ENCODE measurements around the gene BAK1.

BAK1 gene

DNA sequence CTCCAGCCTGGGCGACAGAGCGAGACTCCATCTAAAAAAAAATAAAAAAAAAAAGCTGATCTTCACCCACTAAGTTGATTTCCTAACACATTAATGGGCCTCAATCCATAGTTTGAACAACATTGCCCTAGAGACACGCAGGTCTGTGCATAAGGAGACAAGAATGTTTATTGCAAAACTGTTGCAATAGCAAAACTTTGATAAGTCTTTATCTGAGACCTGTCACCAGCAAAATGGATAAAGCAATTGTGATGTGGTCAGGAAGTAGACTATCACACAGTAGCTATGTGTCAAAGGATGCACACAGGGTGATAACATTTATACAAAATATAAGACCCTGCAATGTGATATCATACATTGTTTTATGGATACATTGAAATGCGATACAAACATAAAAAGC is 36.8 kb upstream of the BAK1 start:
- CTCF ChIA-PET = interaction anchor here (0.6 kb wide), 2 partner anchors 10 to 354 kb away, joined by 4 to 5 read pairs; no protein-coding TSS in a partner anchor
- no peak for DNase-seq (ENCODE audit: low spot score)
- peak overlapping the region; percentile 98 for H3K27ac ChIP-seq
- TF ChIP-seq, protein P1, sequence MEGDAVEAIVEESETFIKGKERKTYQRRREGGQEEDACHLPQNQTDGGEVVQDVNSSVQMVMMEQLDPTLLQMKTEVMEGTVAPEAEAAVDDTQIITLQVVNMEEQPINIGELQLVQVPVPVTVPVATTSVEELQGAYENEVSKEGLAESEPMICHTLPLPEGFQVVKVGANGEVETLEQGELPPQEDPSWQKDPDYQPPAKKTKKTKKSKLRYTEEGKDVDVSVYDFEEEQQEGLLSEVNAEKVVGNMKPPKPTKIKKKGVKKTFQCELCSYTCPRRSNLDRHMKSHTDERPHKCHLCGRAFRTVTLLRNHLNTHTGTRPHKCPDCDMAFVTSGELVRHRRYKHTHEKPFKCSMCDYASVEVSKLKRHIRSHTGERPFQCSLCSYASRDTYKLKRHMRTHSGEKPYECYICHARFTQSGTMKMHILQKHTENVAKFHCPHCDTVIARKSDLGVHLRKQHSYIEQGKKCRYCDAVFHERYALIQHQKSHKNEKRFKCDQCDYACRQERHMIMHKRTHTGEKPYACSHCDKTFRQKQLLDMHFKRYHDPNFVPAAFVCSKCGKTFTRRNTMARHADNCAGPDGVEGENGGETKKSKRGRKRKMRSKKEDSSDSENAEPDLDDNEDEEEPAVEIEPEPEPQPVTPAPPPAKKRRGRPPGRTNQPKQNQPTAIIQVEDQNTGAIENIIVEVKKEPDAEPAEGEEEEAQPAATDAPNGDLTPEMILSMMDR (conservative IDR thresholded peaks at IDR 0.05; ENCODE audit: low read depth) = no peak
- POLR2A ChIA-PET (ENCODE audit: low non-redundant PET) = no interaction called here

DNA sequence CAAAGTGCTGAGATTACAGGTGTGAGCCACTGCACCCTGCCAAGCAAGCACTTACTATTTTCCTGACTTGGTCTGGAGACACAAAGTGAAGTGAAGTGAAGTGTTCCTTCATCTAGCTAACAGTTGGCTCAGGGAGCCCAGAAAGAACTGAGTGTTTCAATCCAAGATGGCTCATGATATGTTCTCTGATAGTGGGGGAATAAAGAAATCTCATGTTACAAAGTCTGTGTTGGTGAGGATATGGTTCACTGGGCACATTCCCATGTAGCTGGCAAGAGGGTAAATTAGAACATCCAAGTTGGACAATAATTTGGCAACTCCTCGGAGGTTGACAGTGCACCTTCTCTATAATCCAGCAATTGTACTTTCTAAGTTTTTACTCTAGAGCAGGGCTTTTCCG is 36.0 kb upstream of the BAK1 start:
- CTCF ChIA-PET = no interaction called here
- POLR2A ChIA-PET (ENCODE audit: low non-redundant PET) = no interaction called here
- TF ChIP-seq, protein P1 (conservative IDR thresholded peaks at IDR 0.05; ENCODE audit: low read depth) = no peak
- DNase-seq (ENCODE audit: low spot score) = no peak
- H3K27ac ChIP-seq = peak overlapping the region; percentile 57; the same call in 1 of the 2 replicates

DNA sequence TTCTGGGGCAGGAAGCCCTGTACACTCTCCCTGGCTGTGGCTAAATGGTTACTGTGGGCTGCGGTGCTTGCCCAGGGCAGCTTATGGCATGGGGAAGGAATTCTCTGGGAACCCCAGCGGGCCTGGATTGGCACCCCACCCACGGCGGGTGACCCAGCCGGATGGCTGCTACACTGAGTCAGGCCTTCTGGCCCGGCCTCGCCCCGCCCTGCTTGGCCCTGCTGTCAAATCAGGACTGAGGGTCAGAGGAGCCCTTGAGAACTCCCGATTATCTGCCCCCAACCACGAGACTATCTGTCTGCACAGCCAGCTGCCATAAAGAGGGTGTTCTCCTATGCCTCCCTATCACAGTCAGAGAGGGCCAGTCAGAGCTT is 33.7 kb upstream of the BAK1 start:
- peak; percentile 85 for DNase-seq (ENCODE audit: low spot score)
- TF ChIP-seq, protein P1 (conservative IDR thresholded peaks at IDR 0.05; ENCODE audit: low read depth) = no peak
- ChIA-PET POLR2A (ENCODE audit: low non-redundant PET) (interaction anchor here (0.6 kb wide), 2 partner anchors 8 to 161 kb away, joined by 3 to 4 read pairs; no protein-coding TSS in a partner anchor), CTCF (interaction anchor here (1.5 kb wide), 1 partner anchor 24 kb away, joined by 5 read pairs; no protein-coding TSS in a partner anchor)
- peak overlapping the region; percentile 88 for H3K27ac ChIP-seq

DNA sequence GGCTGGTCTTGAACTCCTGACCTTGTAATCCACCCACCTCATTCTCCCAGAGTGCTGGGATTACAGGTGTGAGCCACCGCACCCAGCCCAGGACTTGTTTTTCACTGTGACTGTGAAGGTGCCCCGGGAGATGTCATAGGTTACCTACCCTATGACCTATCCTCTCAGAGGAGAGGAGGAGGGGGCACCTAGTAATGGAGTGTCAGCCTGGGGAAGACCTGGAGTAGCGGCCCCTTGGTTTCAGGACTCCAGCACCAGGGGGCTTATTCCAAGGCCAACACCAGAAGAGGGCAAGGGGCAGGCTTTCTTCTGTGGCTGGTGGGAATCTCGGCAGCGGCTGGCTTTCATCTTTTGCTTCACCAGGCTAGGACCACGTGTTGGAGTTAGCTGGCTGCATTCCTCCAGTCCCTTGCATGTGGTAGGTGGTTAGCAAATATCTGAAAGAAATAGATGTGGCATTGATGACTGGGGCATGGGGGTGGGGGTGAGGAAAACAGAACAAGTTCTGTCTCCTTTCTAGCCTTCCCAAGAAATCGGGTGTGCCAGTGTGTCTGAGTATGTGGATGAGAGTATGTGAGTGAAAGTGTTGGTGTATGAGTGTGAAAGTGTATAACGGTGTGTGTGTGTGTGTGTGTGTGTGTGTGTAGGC is 33.2 kb upstream of the BAK1 start:
- peak overlapping the region; percentile 88 for H3K27ac ChIP-seq
- CTCF ChIA-PET = interaction anchor here (1.5 kb wide), 1 partner anchor 23 kb away, joined by 5 read pairs; no protein-coding TSS in a partner anchor
- TF ChIP-seq, protein P1 (conservative IDR thresholded peaks at IDR 0.05; ENCODE audit: low read depth) = no peak
- POLR2A ChIA-PET (ENCODE audit: low non-redundant PET) = interaction anchor here (0.6 kb wide), 1 partner anchor 9 kb away, joined by 3 read pairs; no protein-coding TSS in a partner anchor
- DNase-seq (ENCODE audit: low spot score) = no peak

DNA sequence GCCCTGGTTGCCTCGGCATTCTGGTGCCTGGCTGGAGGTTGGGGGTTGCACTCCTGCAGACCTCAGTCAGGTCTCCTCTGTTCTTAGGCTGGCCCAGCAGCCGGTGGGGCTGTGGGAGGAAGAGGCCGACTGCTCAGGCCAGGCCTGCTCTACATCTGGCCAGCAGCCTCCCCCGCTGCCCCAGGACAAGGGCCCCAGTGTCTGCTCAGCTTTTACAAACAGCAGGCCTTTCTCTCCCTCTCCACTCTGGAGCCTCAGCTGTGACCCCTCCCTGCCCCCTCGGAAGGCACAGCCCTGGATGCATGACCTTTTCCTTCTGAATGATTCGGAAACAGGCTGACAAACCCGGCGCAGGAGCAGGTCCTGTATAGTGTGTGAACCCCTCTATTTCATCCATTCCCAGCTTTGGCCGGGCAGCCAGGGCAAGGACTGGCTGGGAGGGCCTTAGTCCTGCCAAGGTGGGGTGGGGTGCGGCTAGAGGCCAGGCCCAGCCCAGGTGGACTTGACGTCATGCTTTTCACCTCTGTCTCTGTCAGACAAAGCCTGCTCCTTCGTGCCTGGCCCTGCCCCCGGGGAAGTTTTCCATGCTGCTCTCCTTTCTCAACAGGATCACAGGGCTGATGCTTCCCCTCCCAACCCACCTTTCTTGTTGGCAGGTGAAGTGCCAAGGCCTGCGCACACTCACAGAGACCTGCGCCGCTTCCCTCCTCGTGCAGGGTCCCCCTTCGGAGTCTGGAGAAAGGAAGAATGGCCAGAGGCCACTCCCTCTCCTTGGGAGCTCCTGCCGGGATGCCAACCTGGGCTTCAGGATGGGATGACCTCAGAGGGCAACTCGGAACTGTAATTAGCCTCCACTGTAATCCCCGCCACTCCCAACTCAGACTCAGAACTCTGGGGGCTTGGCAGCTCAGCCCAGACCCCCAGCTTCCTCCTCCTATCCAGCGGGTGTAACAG is 31.0 kb upstream of the BAK1 start:
- CTCF ChIA-PET = interaction anchor here (0.7 kb wide), 1 partner anchor 114 kb away, joined by 5 read pairs; no protein-coding TSS in a partner anchor
- DNase-seq (ENCODE audit: low spot score) = no peak
- peak overlapping the region; percentile 88 for H3K27ac ChIP-seq
- TF ChIP-seq, protein P1 (conservative IDR thresholded peaks at IDR 0.05; ENCODE audit: low read depth) = no peak
- POLR2A ChIA-PET (ENCODE audit: low non-redundant PET) = interaction anchor here (0.7 to 1.7 kb wide), 2 partner anchors 11 to 171 kb away, joined by 3 to 5 read pairs; partner anchors contain the start of gene ITPR3

DNA sequence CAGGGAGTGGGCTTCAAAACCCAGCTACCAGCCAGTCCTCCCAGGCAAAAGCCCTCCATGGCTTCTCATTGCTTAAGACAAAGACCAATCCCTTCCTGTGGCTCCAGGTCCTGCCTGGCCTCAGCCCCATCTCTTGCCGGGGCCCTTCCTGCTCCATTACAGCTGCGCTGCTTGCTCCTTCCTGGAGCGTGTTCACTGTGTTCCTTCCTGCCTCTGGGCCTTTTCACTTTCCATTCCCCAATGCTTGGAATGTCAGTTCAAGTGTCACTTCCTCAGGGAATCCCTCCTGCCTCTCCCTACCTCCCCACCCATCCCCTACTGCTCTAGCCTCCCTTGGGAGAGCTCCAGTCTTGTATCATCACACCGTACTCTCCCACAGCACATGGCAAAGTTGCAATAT is 30.0 kb upstream of the BAK1 start:
- no peak for DNase-seq (ENCODE audit: low spot score)
- peak overlapping the region; percentile 88 for H3K27ac ChIP-seq
- POLR2A ChIA-PET (ENCODE audit: low non-redundant PET) = no interaction called here
- CTCF ChIA-PET = interaction anchor here (0.6 to 0.7 kb wide), 3 partner anchors 24 to 113 kb away, joined by 3 to 5 read pairs (median 3); no protein-coding TSS in a partner anchor
- TF ChIP-seq, protein P1 (conservative IDR thresholded peaks at IDR 0.05; ENCODE audit: low read depth) = no peak
